Measurements from ENCODE around the gene TMEM203. TPM values are rescaled to one million over a fixed set of nuclear protein-coding genes. Genes with fewer than 3 reads are reported as not detected.
A peak's percentile ranks its signal among the peaks of the same experiment; 100 is the strongest.

TMEM203 gene
- total RNA-seq, 1 donor from 2014 or later: 41.2 TPM

DNA sequence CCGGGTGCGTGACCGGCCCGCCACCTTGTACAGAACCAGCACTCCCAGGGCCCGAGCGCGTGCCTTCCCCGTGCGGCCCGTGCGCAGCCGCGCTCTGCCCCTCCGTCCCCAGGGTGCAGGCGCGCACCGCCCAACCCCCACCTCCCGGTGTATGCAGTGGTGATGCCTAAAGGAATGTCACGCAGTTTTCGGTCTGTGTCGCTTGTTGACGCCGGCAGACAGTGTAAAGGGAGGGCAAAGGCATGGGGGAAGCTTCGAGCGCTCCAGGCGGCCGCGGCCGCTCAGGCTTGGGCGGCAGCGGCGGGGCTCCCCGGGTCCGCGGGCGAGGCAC lies 36.9 kb downstream of the TMEM203 start:
- peaks cover 5% of the 10 kb centered on the region for H3K4me1 Mint-ChIP-seq (ENCODE audit: unreplicated experiment)
- H3K27me3 Mint-ChIP-seq (ENCODE audit: unreplicated experiment): peaks cover 23% of the 10 kb centered on the region
- no peak for TF ChIP-seq CTCF (IDR thresholded peaks at IDR 0.05)
- H3K4me3 Mint-ChIP-seq (ENCODE audit: unreplicated experiment): peak overlapping the region; percentile 55
- H3K36me3 Mint-ChIP-seq (ENCODE audit: unreplicated experiment): no peaks in the 10 kb centered on the region
- no peak for DNase-seq (ENCODE audit: extremely low spot score, unreplicated experiment)
- no peak overlapping the region for H3K27ac Mint-ChIP-seq (ENCODE audit: unreplicated experiment)
- no peaks in the 10 kb centered on the region for H3K9me3 Mint-ChIP-seq (ENCODE audit: unreplicated experiment)

DNA sequence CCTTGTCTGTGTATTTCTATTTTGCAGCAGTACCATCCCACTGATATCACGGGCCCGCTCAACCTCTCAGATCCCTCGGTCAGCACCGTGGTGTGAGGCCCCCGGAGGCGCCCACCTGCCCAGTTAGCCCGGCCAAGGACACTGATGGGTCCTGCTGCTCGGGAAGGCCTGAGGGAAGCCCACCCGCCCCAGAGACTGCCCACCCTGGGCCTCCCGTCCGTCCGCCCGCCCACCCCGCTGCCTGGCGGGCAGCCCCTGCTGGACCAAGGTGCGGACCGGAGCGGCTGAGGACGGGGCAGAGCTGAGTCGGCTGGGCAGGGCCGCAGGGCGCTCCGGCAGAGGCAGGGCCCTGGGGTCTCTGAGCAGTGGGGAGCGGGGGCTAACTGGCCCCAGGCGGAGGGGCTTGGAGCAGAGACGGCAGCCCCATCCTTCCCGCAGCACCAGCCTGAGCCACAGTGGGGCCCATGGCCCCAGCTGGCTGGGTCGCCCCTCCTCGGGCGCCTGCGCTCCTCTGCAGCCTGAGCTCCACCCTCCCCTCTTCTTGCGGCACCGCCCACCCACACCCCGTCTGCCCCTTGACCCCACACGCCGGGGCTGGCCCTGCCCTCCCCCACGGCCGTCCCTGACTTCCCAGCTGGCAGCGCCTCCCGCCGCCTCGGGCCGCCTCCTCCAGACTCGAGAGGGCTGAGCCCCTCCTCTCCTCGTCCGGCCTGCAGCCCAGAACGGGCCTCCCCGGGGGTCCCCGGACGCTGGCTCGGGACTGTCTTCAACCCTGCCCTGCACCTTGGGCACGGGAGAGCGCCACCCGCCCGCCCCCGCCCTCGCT lies 37.5 kb downstream of the TMEM203 start:
- TF ChIP-seq CTCF (IDR thresholded peaks at IDR 0.05): no peak
- H3K27me3 Mint-ChIP-seq (ENCODE audit: unreplicated experiment): peaks cover 25% of the 10 kb centered on the region
- peak overlapping the region; percentile 38 for H3K4me3 Mint-ChIP-seq (ENCODE audit: unreplicated experiment)
- H3K9me3 Mint-ChIP-seq (ENCODE audit: unreplicated experiment): no peaks in the 10 kb centered on the region
- no peak overlapping the region for H3K27ac Mint-ChIP-seq (ENCODE audit: unreplicated experiment)
- peaks cover 5% of the 10 kb centered on the region for H3K4me1 Mint-ChIP-seq (ENCODE audit: unreplicated experiment)
- no peaks in the 10 kb centered on the region for H3K36me3 Mint-ChIP-seq (ENCODE audit: unreplicated experiment)
- no peak for DNase-seq (ENCODE audit: extremely low spot score, unreplicated experiment)

- no peaks in the 10 kb centered on the region for H3K9me3 Mint-ChIP-seq (ENCODE audit: unreplicated experiment)
- H3K4me3 Mint-ChIP-seq (ENCODE audit: unreplicated experiment): no peak overlapping the region
- TF ChIP-seq CTCF (IDR thresholded peaks at IDR 0.05): no peak
- DNase-seq (ENCODE audit: extremely low spot score, unreplicated experiment): no peak
- peaks cover 5% of the 10 kb centered on the region for H3K4me1 Mint-ChIP-seq (ENCODE audit: unreplicated experiment)
- H3K36me3 Mint-ChIP-seq (ENCODE audit: unreplicated experiment): no peaks in the 10 kb centered on the region
- no peak overlapping the region for H3K27ac Mint-ChIP-seq (ENCODE audit: unreplicated experiment)
- H3K27me3 Mint-ChIP-seq (ENCODE audit: unreplicated experiment): peaks cover 25% of the 10 kb centered on the region
Measured at GRCh38 chr9:137167277-137167746, 38.1 kb downstream of the TMEM203 start.

DNA sequence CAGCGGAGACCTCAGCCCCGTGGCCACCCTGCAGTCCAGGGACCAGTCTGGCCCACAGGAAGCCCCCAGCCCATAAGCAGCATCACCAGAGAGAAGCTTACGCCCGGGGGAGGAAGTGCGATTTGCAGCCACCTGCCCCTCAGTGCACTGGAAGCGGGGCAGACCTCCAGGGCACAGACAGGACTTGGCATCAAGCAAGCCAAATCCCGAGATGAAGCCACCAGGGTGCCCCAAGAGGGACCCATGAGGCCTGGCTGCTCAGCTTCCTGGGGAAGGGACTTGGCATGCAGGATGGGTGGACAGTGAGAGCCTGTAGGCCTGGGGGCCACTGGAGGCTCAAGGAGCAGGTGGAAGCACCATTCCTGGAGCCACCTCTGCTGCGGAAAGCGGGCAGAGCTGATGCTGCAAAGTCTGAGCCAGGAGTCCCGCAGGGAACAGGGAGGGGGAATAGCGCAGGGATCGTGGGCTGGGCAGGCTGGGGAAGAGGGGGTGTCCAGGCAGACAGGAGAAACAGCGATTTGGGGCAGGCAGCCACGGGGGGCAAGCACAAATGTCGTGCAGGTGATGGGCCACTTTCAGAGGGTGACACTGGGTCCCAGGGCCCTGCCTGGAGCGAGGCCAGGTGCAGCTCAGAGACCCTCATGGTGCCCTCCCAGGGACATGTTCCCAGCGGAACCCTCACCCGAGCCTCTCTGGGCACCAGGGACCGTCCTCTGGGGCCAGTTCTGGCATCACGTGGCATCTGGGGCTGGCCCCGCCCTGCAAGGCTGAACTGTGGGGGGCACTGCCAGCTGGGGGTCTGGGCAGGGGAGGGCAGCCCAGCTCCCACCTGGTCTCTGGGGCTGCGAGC lies 38.8 kb downstream of the TMEM203 start:
- no peaks in the 10 kb centered on the region for H3K9me3 Mint-ChIP-seq (ENCODE audit: unreplicated experiment)
- no peak for TF ChIP-seq CTCF (IDR thresholded peaks at IDR 0.05)
- peaks cover 25% of the 10 kb centered on the region for H3K27me3 Mint-ChIP-seq (ENCODE audit: unreplicated experiment)
- no peak overlapping the region for H3K27ac Mint-ChIP-seq (ENCODE audit: unreplicated experiment)
- DNase-seq (ENCODE audit: extremely low spot score, unreplicated experiment): no peak
- H3K36me3 Mint-ChIP-seq (ENCODE audit: unreplicated experiment): no peaks in the 10 kb centered on the region
- H3K4me3 Mint-ChIP-seq (ENCODE audit: unreplicated experiment): no peak overlapping the region
- H3K4me1 Mint-ChIP-seq (ENCODE audit: unreplicated experiment): peaks cover 5% of the 10 kb centered on the region

Data from osteocyte (in vitro differentiated cells).